ENCODE results near the gene COL25A1. TPM values are rescaled to one million over a fixed set of nuclear protein-coding genes. Genes with fewer than 3 reads are reported as not detected.
A peak's percentile ranks its signal among the peaks of the same experiment; 100 is the strongest.

Gene COL25A1
- total and polyA plus RNA-seq, 11 donors, result 0.19 to 1.8 (median 0.50) TPM

DNA sequence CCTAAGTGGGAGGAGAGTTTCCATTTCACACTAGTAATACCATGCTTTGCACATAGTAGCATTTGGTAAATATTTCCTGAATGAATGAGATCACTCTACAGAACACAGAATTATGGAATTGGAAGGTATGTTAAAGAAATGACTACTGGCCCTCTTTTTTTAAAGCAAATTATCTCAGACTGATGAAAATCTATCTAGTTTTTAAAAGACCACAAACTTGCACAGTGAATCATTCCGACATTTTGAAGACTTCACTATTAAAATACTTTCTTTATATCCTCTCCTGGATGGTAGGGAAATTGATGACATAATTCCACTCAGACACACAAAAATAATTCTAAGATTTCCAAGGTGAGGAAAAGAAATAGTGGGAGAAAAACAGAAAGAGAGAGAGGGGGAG lies 471.2 kb downstream of the COL25A1 start:
- Histone ChIP-seq H3K4me1 (peaks cover 0 to 28% (median 3%) of the 10 kb centered on the region in 12 donors), H3K36me3 (no peaks in the 10 kb centered on the region), H3K4me3 (no peak overlapping the region), H3K27ac (peak overlapping the region in 1 of 12 donors; percentile 53), H3K9me3 (no peaks in the 10 kb centered on the region), H3K27me3 (no peaks in the 10 kb centered on the region)
- intact Hi-C loops (cut with DNase I), result loop anchor here in 5 of 10 donors (5.0 to 10.0 kb wide), 3 partner anchors 69 to 576 kb away; partner anchors contain the start of gene ETNPPL (in 1 of the 5)
- ATAC-seq (no peak), DNase-seq (no peak)
- WGBS, 4 donors, result 96 to 100% (median 100%) methylated on average over 1 of the region's 1 CpG
- no peak for TF ChIP-seq POLR2A (IDR thresholded peaks at IDR 0.05)
- TF ChIP-seq, protein P1, sequence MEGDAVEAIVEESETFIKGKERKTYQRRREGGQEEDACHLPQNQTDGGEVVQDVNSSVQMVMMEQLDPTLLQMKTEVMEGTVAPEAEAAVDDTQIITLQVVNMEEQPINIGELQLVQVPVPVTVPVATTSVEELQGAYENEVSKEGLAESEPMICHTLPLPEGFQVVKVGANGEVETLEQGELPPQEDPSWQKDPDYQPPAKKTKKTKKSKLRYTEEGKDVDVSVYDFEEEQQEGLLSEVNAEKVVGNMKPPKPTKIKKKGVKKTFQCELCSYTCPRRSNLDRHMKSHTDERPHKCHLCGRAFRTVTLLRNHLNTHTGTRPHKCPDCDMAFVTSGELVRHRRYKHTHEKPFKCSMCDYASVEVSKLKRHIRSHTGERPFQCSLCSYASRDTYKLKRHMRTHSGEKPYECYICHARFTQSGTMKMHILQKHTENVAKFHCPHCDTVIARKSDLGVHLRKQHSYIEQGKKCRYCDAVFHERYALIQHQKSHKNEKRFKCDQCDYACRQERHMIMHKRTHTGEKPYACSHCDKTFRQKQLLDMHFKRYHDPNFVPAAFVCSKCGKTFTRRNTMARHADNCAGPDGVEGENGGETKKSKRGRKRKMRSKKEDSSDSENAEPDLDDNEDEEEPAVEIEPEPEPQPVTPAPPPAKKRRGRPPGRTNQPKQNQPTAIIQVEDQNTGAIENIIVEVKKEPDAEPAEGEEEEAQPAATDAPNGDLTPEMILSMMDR (IDR thresholded peaks at IDR 0.05), result no peak

DNA sequence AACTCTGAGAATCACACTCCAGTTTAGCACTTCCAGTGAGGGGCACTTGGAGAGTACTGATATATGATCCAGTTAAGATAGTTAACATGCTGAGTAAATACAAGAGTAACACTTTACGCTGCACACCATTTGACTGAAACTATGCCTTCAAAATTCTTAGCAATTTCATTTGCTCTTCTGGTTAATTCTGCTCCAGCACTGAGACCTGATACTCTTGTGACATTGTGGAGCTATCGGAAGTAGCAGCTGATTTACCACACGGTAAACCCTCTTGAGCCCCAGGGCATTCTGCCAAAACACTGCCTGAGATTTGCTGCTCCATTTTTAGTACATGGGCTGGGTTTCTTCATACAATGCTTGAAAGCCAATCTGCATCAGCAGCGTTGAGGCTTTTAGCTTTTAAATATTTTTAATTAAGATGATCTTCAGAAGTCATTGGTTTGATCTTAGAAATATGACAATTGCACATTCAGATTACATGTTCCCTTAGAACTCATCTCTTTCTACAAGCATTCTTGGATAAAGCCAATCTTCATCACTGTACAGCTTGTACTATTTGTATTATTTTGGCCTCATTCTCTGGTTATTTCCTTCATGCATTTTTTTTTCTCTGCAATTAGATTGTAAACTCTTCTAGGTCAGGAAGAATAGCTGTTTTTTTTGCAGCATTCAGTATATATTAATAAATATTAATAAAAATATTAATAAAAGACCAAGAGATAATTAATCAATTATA lies 471.8 kb downstream of the COL25A1 start:
- Histone ChIP-seq H3K27me3 (no peaks in the 10 kb centered on the region), H3K36me3 (no peaks in the 10 kb centered on the region), H3K4me1 (peaks cover 0 to 28% (median 3%) of the 10 kb centered on the region in 12 donors), H3K4me3 (no peak overlapping the region), H3K27ac (peak overlapping the region in 8 of 12 donors; percentile 17 to 72 (median 38)), H3K9me3 (no peaks in the 10 kb centered on the region)
- WGBS, 4 donors, result 23 to 35% (median 27%) methylated on average over 4 of the region's 4 CpGs
- DNase-seq (peak in 4 of 5 donors; percentile 74 to 87 (median 82)), ATAC-seq (peak; percentile 82 to 95 (median 94))
- TF ChIP-seq POLR2A (IDR thresholded peaks at IDR 0.05), result no peak
- TF ChIP-seq, protein P1 (IDR thresholded peaks at IDR 0.05), result no peak
- intact Hi-C loops (cut with DNase I), result loop anchor here in 5 of 10 donors (5.0 to 10.0 kb wide), 3 partner anchors 68 to 577 kb away; partner anchors contain the start of gene ETNPPL (in 1 of the 5)

DNA sequence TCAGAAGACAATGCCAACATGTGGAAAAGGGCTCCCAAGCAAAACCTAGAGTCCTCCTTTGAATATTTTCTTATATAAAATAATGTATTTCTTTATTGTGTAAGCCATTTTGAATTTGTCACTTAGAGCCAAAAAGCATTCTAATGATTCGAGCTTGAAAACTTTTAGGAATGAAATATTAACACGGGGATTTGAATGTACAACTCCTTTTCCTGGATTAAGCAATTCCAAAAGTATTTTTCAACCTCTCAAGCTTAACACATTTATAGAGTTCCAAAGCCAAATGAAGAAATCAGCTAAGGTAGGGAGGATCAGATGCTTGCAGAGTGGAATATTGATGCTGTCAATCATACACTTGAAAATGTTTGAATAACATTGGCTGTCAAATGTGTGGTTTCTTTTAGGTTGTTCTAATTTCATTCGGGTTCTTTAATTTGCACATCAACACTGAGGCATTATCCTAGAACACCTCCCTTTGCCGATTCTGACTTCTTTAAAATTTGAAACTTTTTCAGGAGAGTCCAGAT lies 472.4 kb downstream of the COL25A1 start:
- H3K27me3 ChIP-seq, result no peaks in the 10 kb centered on the region
- 55 to 62% (median 57%) methylated on average over 4 of the region's 4 CpGs for WGBS, 4 donors
- TF ChIP-seq, protein P1 (IDR thresholded peaks at IDR 0.05), result no peak
- TF ChIP-seq POLR2A (IDR thresholded peaks at IDR 0.05), result no peak
- H3K27ac ChIP-seq, result peak overlapping the region in 7 of 12 donors; percentile 17 to 72 (median 41)
- ATAC-seq (no peak), DNase-seq (no peak)
- no peaks in the 10 kb centered on the region for H3K36me3 ChIP-seq
- H3K4me3 ChIP-seq, result no peak overlapping the region
- peaks cover 0 to 28% (median 3%) of the 10 kb centered on the region in 12 donors for H3K4me1 ChIP-seq
- intact Hi-C loops (cut with DNase I), result loop anchor here in 5 of 10 donors (5.0 to 10.0 kb wide), 3 partner anchors 68 to 577 kb away; partner anchors contain the start of gene ETNPPL (in 1 of the 5)
- no peaks in the 10 kb centered on the region for H3K9me3 ChIP-seq

DNA sequence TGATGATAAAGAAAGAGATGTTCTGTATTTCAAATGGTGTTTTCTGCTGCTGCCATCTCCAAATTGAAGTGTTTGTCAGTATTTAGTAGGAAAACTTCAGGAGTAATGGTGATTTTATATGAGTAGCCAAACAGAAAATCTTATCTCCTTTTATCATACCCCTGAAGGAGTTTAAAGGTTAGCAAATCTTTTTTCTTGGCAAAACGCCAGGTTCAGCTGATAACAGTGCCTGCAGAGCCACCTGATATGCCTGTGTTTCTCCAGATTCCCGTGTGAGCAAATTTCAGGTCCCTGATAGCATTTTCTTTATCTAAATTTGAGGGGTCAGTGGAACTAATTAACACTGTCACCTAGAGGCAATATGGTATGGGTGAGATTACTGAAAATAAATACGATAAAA lies 473.8 kb downstream of the COL25A1 start:
- TF ChIP-seq, protein P1 (IDR thresholded peaks at IDR 0.05), result no peak
- no peak for TF ChIP-seq POLR2A (IDR thresholded peaks at IDR 0.05)
- intact Hi-C loops (cut with DNase I), result no loop called here
- ATAC-seq, result no peak
- no peak overlapping the region for H3K27ac ChIP-seq
- no peak for DNase-seq
- no peak overlapping the region for H3K4me3 ChIP-seq
- 13 to 27% (median 20%) methylated on average over 3 of the region's 3 CpGs for WGBS, 4 donors
- no peaks in the 10 kb centered on the region for H3K9me3 ChIP-seq
- no peaks in the 10 kb centered on the region for H3K36me3 ChIP-seq
- no peaks in the 10 kb centered on the region for H3K27me3 ChIP-seq
- peaks cover 0 to 28% (median 3%) of the 10 kb centered on the region in 12 donors for H3K4me1 ChIP-seq

All from heart left ventricle (tissue), 16 donors.